Activated B cell treated with CpG ODN at 0.5 μM for 24 hours (primary cell): Measurements from ENCODE around the gene CEACAM8. TPM values are rescaled to one million over a fixed set of nuclear protein-coding genes. Genes with fewer than 3 reads are reported as not detected.

Experiments used
- ATAC-seq: fragments of 200-7000 bp; cut with Tn5 transposase; one replicate; pipeline ENCODE4 v1.10.0; 2021; ENCODE audit warnings: low read depth, mild to moderate bottlenecking, moderate library complexity
- CTCF ChIA-PET: fragments of 350-600 bp; sonication (Branson Sonifier 250); formaldehyde crosslinking; loops from one replicate; lab custom pipeline; 2021; ENCODE audit warnings: antibody characterized with exemption; lab: Charles Lee
- POLR2A ChIA-PET: fragments of 350-600 bp; sonication (Branson Sonifier 250); formaldehyde crosslinking; loops from one replicate; lab custom pipeline; 2021; ENCODE audit warnings: antibody characterized with exemption; lab: Charles Lee
- DNase-seq: peaks from one replicate; pipeline ENCODE4 v3.0.0; 2022
- H3K27ac Mint-ChIP-seq: one replicate; pipeline ENCODE4 v1.8.0; 2020; ENCODE audit warnings: mixed read lengths
- H3K27me3 Mint-ChIP-seq: one replicate; pipeline ENCODE4 v1.8.0; 2021; ENCODE audit warnings: mixed read lengths
- H3K36me3 Mint-ChIP-seq: one replicate; pipeline ENCODE4 v1.8.0; 2021; ENCODE audit warnings: low read depth, mixed read lengths
- H3K4me1 Mint-ChIP-seq: one replicate; pipeline ENCODE4 v1.8.0; 2021; ENCODE audit warnings: mixed read lengths
- H3K4me3 Mint-ChIP-seq: one replicate; pipeline ENCODE4 v1.8.0; 2020; ENCODE audit warnings: mild to moderate bottlenecking, mixed read lengths
- H3K9me3 Mint-ChIP-seq: one replicate; pipeline ENCODE4 v1.8.0; 2020; ENCODE audit warnings: mixed read lengths
- CTCF ChIP-seq: fragments of 200-600 bp; IDR thresholded peaks from one replicate; pipeline ENCODE4 v1.8.0; 2022; ENCODE audit warnings: antibody characterized with exemption, mild to moderate bottlenecking
- intact Hi-C: fragments of 100-400 bp; cut with micrococcal nuclease; formaldehyde crosslinking; loops from one replicate; pipeline ENCODE4 v1.15.1; 2024
- total RNA-seq: library from RNA; stranded (reverse); gene quantifications from 2 replicates; pipeline ENCODE4 v1.2.3, GENCODE V29; 2022

CEACAM8 gene
- total RNA-seq, 1 donor from 2014 or later, result not detected

DNA sequence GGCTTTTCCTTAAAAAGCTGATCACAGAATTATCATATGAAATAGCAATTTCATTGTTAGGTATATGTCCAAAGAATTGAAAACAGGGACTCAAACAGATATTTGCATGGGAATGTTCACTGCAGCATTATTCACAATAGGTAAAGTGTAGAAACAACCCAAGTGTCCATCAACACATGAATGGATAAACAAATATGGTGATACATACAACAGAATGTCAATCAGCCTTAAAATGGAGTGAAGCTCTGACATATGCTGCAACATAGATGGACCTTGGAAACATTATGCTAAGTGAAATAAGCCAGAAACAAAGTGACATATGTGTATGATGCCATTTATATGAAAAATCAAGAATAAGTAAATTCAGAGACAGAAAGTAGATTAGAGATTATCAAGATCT lies 60.3 kb downstream of the CEACAM8 start:
- DNase-seq (no peak), ATAC-seq (no peak)
- no peak overlapping the region for H3K27ac Mint-ChIP-seq
- H3K4me1 Mint-ChIP-seq, result peaks cover 2% of the 10 kb centered on the region
- TF ChIP-seq CTCF, result no peak
- intact Hi-C loops, result no loop called here
- H3K27me3 Mint-ChIP-seq, result peaks cover 5% of the 10 kb centered on the region
- ChIA-PET POLR2A (no interaction called here), CTCF (interaction anchor here (1.2 kb wide), 1 partner anchor 85 kb away, joined by 4 read pairs; no protein-coding TSS in a partner anchor)
- no peak overlapping the region for H3K4me3 Mint-ChIP-seq
- H3K36me3 Mint-ChIP-seq, result no peaks in the 10 kb centered on the region
- H3K9me3 Mint-ChIP-seq, result no peaks in the 10 kb centered on the region

DNA sequence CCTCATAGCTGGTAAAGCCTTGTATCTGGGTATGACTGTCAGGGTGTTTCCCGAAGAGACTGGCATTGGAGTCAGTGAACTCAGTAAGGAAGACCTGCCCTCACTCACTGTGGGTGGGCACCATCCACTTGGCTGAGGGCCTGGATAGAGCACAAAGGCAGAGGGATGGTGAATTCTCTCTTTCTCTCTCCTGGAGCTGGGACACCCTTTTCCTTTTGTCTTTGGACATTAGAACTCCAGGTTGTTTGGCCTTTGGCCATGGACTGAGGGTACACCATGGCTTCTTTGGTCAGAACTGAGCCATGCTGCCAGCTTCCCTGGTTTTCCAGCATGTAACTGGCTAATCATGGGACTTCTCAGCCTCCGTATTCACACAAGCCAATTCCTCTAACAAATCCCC lies 61.8 kb downstream of the CEACAM8 start:
- no peak overlapping the region for H3K4me3 Mint-ChIP-seq
- intact Hi-C loops, result no loop called here
- no peak overlapping the region for H3K27ac Mint-ChIP-seq
- POLR2A ChIA-PET, result no interaction called here
- CTCF ChIA-PET, result interaction anchor here (1.2 kb wide), 2 partner anchors 83 to 94 kb away, joined by 4 read pairs; no protein-coding TSS in a partner anchor
- H3K36me3 Mint-ChIP-seq, result no peaks in the 10 kb centered on the region
- H3K27me3 Mint-ChIP-seq, result no peaks in the 10 kb centered on the region
- TF ChIP-seq CTCF, result no peak
- H3K4me1 Mint-ChIP-seq, result peaks cover 17% of the 10 kb centered on the region
- ATAC-seq (no peak), DNase-seq (no peak)
- no peaks in the 10 kb centered on the region for H3K9me3 Mint-ChIP-seq

DNA sequence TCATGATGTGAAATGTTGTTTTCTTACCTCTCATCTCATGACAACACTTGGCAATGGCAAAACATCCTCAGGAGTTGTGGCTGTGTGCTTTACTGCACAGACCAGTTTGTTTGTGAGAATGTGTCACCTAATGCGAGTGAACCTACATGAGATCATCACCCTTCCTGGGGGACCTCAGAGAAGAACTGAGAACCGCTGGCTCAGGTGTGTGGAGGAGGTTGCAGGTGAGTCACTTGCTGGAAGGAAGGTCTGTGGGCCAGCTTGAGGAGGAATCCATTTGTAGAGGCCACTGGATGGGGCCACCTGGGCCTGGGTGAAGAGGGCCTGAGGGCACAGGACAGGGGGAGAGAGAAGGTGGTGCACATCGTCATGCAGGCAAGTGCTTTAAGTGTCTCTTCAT lies 63.4 kb downstream of the CEACAM8 start:
- ATAC-seq (no peak), DNase-seq (no peak)
- H3K27ac Mint-ChIP-seq, result no peak overlapping the region
- intact Hi-C loops, result no loop called here
- ChIA-PET POLR2A (interaction anchor here (0.8 kb wide), 1 partner anchor 65 kb away, joined by 3 read pairs; no protein-coding TSS in a partner anchor), CTCF (interaction anchor here (1.7 to 7.2 kb wide), 4 partner anchors 65 to 90 kb away, joined by 7 to 142 read pairs (median 50); partner anchors contain the start of gene CXCL17)
- H3K4me3 Mint-ChIP-seq, result no peak overlapping the region
- H3K27me3 Mint-ChIP-seq, result no peaks in the 10 kb centered on the region
- H3K36me3 Mint-ChIP-seq, result no peaks in the 10 kb centered on the region
- peaks cover 27% of the 10 kb centered on the region for H3K4me1 Mint-ChIP-seq
- no peak for TF ChIP-seq CTCF
- H3K9me3 Mint-ChIP-seq, result no peaks in the 10 kb centered on the region

Other genes starting within 250 kb of the CEACAM8 start
- 1.00 and 2.4 TPM in 2 replicates for gene CNFN, start 204.6 kb downstream of the CEACAM8 start, total RNA-seq
- 37.2 and 37.3 TPM in 2 replicates for gene LIPE, start 167.5 kb downstream of the CEACAM8 start, total RNA-seq
- gene CXCL17, start 152.0 kb downstream of the CEACAM8 start, total RNA-seq, result not detected in 2 replicates
- 7.1 and 9.4 TPM in 2 replicates for gene CEACAM1, start 66.4 kb downstream of the CEACAM8 start, total RNA-seq
- not detected in 2 replicates for gene PSG3, start 145.6 kb upstream of the CEACAM8 start, total RNA-seq
- gene PSG8, start 170.8 kb upstream of the CEACAM8 start, total RNA-seq, result not detected in 2 replicates